Upper lobe of left lung (tissue), 6 donors: ENCODE measurements around the gene C11orf58. TPM values are rescaled to one million over a fixed set of nuclear protein-coding genes. Genes with fewer than 3 reads are reported as not detected.

ENCODE experiments used
- ATAC-seq, 2 donors: fragments of 200-7000 bp; cut with Tn5 transposase; one replicate each; pipeline ENCODE4 v1.9.1; 2022; ENCODE audit warnings: mild to moderate bottlenecking in 2 of 2, moderate library complexity in 2 of 2; ENCODE audit not compliant: low FRiP score in 2 of 2
- DNase-seq, 2 donors: peaks; one replicate each; pipeline ENCODE4 v3.0.0-alpha.2; 2019 to 2020
- H3K27ac ChIP-seq, 4 donors: fragments of 200-600 bp; sonication (generic); one replicate each; pipeline ENCODE4 v1.5.1; 2016 to 2019
- H3K27me3 ChIP-seq, 4 donors: fragments of 200-600 bp; sonication (generic); one replicate each; pipeline ENCODE4 v1.5.1; 2017 to 2019
- H3K36me3 ChIP-seq, 4 donors: fragments of 200-600 bp; sonication (generic); one replicate each; pipeline ENCODE4 v1.5.1; 2016 to 2019
- H3K4me1 ChIP-seq, 4 donors: fragments of 200-600 bp; sonication (generic); one replicate each; pipeline ENCODE4 v1.5.1; 2018 to 2019
- H3K4me3 ChIP-seq, 4 donors: fragments of 200-600 bp; sonication (generic); one replicate each; pipeline ENCODE4 v1.5.1; 2017 to 2019; ENCODE audit warnings: mild to moderate bottlenecking in 2 of 4, moderate library complexity in 1 of 4
- H3K9me3 ChIP-seq, 4 donors: fragments of 200-600 bp; sonication (generic); one replicate each; pipeline ENCODE4 v1.5.1; 2018 to 2019
- EP300 ChIP-seq, 4 donors: sonication (generic); formaldehyde crosslinking; IDR thresholded peaks; one replicate each; pipeline ENCODE4 v1.5.1; 2017; ENCODE audit warnings: antibody characterized with exemption in 4 of 4, control low read depth in 2 of 4
- POLR2A ChIP-seq, 4 donors: fragments of 450-650 bp; IDR thresholded peaks; one replicate each; pipeline ENCODE4 v1.5.1; 2016 to 2017; ENCODE audit warnings: antibody characterized with exemption in 4 of 4, mild to moderate bottlenecking in 2 of 4
- POLR2AphosphoS5 ChIP-seq, 2 donors: sonication (generic); formaldehyde crosslinking; IDR thresholded peaks; one replicate each; pipeline ENCODE4 v1.5.1; 2017; ENCODE audit warnings: antibody characterized with exemption in 2 of 2
- WGBS, 2 donors: methylation state at CpG; one replicate each; pipeline ENCODE4 v1.1.5; 2017 to 2018; 5-methylcytosine and 5-hydroxymethylcytosine counted together
- total RNA-seq, 6 donors: library from RNA; depleted of rRNA in 4 of 6; stranded (reverse); fragments of >200 nt in 4 of 6; gene quantifications; one replicate each; pipeline versions ENCODE4 v1.1.0 to v1.2.1, GENCODE V29; 2016 to 2021
- TF ChIP-seq, protein P1 (sequence below), 6 experiments: fragments of 450-650 bp in 4 of 6; fragments of 200-600 bp in 2 of 6; sonication (generic) in 2 of 6; IDR thresholded peaks; one replicate each; pipeline ENCODE4 v1.5.1; 2016 to 2019; ENCODE audit warnings: antibody characterized with exemption in 6 of 6
- donor health status: DM: no; HTN: no; CAD: no; lungs with moderate emphysema.
- donor health status: DM: no; HTN: yes; CAD: no; lungs with severe emphysema.

The C11orf58 gene
- total RNA-seq, 6 donors from 2014 or later = 99.9 to 179 (median 112) TPM

DNA sequence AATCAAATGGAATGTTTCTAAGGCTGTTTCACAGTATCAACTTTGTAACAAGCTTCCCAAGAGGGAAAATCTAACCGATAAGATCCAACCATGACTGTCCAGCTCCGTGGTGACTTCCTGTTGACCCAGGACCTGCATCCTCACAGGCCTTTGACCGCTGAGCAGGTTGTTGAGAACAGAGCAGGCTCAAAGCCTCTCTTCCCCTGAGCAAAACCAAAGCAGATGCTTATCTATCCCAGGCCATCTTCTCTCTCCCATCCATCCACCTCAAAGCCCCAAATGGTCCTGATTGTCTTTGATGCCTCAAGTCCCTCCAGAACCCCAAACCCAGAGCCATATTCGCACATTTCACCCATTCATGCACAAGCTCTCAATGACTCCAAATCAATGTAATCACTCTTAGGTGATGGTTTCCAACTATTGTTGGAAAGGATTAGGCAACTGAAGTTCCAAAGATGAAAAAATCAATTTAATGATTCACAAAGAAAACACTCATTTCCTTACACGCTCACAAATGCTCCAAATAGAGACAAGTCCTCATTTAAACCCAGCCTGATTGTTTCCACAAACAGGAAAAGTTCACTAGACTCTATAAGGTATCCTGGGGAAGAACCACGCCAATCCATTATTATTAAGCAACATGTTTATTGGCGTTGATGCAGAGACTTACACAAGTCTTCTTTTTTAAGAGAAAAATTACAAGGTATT, 48.7 kb downstream of the C11orf58 start:
- H3K4me3 ChIP-seq = no peak overlapping the region
- H3K36me3 ChIP-seq = peaks cover 0 to 11% (median 2%) of the 10 kb centered on the region in 4 donors
- H3K27ac ChIP-seq = no peak overlapping the region
- ATAC-seq (no peak), DNase-seq (no peak)
- H3K27me3 ChIP-seq = no peaks in the 10 kb centered on the region
- TF ChIP-seq POLR2A (IDR thresholded peaks at IDR 0.05) (no peak), POLR2AphosphoS5 (IDR thresholded peaks at IDR 0.05) (no peak), EP300 (IDR thresholded peaks at IDR 0.05) (no peak)
- TF ChIP-seq, protein P1, sequence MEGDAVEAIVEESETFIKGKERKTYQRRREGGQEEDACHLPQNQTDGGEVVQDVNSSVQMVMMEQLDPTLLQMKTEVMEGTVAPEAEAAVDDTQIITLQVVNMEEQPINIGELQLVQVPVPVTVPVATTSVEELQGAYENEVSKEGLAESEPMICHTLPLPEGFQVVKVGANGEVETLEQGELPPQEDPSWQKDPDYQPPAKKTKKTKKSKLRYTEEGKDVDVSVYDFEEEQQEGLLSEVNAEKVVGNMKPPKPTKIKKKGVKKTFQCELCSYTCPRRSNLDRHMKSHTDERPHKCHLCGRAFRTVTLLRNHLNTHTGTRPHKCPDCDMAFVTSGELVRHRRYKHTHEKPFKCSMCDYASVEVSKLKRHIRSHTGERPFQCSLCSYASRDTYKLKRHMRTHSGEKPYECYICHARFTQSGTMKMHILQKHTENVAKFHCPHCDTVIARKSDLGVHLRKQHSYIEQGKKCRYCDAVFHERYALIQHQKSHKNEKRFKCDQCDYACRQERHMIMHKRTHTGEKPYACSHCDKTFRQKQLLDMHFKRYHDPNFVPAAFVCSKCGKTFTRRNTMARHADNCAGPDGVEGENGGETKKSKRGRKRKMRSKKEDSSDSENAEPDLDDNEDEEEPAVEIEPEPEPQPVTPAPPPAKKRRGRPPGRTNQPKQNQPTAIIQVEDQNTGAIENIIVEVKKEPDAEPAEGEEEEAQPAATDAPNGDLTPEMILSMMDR (IDR thresholded peaks at IDR 0.05) = no peak
- no peaks in the 10 kb centered on the region for H3K9me3 ChIP-seq
- 74 to 81% methylated on average over 7 of the region's 7 CpGs for WGBS, 2 donors
- peaks cover 22 to 50% (median 31%) of the 10 kb centered on the region in 4 donors for H3K4me1 ChIP-seq

- peak; percentile 81 to 96 for DNase-seq
- ATAC-seq = peak; percentile 75 to 82
- no peak for TF ChIP-seq EP300 (IDR thresholded peaks at IDR 0.05)
- TF ChIP-seq POLR2AphosphoS5 (IDR thresholded peaks at IDR 0.05) = peak in 1 of 2 donors; percentile 18
- TF ChIP-seq, protein P1 (IDR thresholded peaks at IDR 0.05) = peak; percentile 89 to 98 (median 92)
- TF ChIP-seq POLR2A (IDR thresholded peaks at IDR 0.05) = no peak
- Histone ChIP-seq H3K9me3 (no peaks in the 10 kb centered on the region), H3K36me3 (peaks cover 0 to 11% (median 2%) of the 10 kb centered on the region in 4 donors), H3K27me3 (no peaks in the 10 kb centered on the region), H3K4me1 (peaks cover 22 to 44% (median 31%) of the 10 kb centered on the region in 4 donors), H3K4me3 (no peak overlapping the region), H3K27ac (peak overlapping the region; percentile 42 to 71 (median 65))
- 50 to 60% methylated on average over 14 to 17 of the region's 17 CpGs for WGBS, 2 donors
Measured at GRCh38 chr11:16788141-16789062, 50.0 kb downstream of the C11orf58 start.

DNA sequence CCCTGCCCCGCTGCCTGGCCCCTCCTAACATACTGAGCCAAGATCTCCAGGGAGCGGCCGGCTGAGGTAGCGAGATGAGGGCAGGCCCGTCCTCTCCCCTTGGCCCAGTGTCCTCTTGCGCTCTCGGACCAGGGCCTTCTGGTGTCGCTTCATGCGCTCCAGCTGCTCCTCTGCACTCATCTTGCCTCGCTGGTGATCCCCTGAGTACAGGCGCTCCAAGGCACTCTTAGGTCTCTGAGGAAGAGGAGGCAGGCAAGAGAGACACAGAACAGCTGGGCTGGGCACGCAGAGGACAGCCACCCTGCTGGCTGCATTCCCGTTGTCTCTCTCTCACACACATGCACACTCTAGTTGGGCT, 50.6 kb downstream of the C11orf58 start:
- H3K27ac ChIP-seq = peak overlapping the region; percentile 42 to 71 (median 65)
- peaks cover 22 to 44% (median 31%) of the 10 kb centered on the region in 4 donors for H3K4me1 ChIP-seq

DNA sequence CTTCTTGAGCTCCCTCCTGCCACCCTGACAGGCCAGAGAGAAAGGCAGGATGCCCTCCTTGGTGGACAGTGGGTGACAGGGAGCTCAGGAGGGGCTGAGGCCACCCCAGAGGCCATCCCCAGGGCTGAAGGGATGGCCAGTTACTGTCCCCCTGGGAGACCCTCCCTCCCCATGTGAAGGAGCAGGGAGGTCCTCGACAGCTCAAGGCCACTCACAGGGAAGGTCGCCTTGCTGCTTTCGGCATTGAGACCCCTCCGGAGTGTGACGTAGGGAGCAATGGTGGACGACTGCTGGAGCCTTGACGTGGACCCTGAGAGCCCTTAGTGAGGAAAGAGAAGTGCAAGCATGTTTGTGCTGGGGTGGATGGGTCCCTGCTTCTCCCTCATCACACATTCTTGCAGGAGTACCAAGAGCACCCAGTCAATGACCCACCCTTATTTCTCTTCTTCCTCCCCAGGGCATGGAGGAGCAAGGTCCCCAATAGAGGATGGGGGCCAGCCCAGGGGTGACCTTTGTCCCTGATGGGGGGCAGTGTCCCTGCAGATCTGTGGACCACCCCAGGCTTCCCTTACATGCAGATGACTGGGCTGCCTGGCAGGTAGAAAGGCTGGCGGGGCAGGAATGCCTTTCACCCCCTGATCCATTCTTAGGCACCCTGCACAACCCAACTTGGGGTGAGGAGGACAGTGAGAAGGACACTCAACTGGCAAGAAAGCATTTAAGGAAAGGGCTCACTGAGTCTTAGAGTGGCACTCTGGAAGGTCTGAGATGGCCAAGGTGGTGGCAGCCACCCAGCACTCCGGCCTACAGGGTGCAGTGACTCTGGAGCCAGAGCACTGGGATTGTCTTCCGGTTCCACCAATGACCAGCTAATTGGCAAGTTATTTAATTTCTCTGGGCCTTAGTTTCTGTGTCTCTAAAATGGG, 51.4 kb downstream of the C11orf58 start:
- TF ChIP-seq EP300 (IDR thresholded peaks at IDR 0.05) = no peak
- TF ChIP-seq, protein P1 (IDR thresholded peaks at IDR 0.05) = no peak
- TF ChIP-seq POLR2AphosphoS5 (IDR thresholded peaks at IDR 0.05) = no peak
- TF ChIP-seq POLR2A (IDR thresholded peaks at IDR 0.05) = no peak
- Histone ChIP-seq H3K27me3 (no peaks in the 10 kb centered on the region), H3K27ac (peak overlapping the region in 3 of 4 donors; percentile 68 to 74 (median 71)), H3K4me3 (no peak overlapping the region), H3K9me3 (no peaks in the 10 kb centered on the region), H3K4me1 (peaks cover 22 to 44% (median 30%) of the 10 kb centered on the region in 4 donors), H3K36me3 (peaks cover 0 to 11% (median 2%) of the 10 kb centered on the region in 4 donors)
- DNase-seq = no peak
- ATAC-seq = no peak
- WGBS, 2 donors = 92 to 94% methylated on average over 10 of the region's 10 CpGs

More for the DNA sequence above, 50.6 kb downstream of the C11orf58 start:
- TF ChIP-seq POLR2AphosphoS5 (IDR thresholded peaks at IDR 0.05) (peak; percentile 18 to 62), EP300 (IDR thresholded peaks at IDR 0.05) (peak in 1 of 4 donors; percentile 39)
- TF ChIP-seq, protein P1 (IDR thresholded peaks at IDR 0.05) = no peak
- DNase-seq (peak; percentile 36 to 39), ATAC-seq (peak in 1 of 2 donors; percentile 20)
- Histone ChIP-seq H3K4me3 (no peak overlapping the region), H3K27me3 (no peaks in the 10 kb centered on the region), H3K36me3 (peaks cover 0 to 11% (median 2%) of the 10 kb centered on the region in 4 donors), H3K9me3 (no peaks in the 10 kb centered on the region)
- WGBS, 2 donors = 62 to 89% methylated on average over 12 to 13 of the region's 13 CpGs
